Mesenchymal stem cell (in vitro differentiated cells and primary cell): ENCODE data around the gene MAP3K13.
A peak's percentile ranks its signal among the peaks of the same experiment; 100 is the strongest.
"Not testable (repeated sequence)": the region's sequence is repeated elsewhere in the genome, so short reads cannot be mapped to it uniquely, and the experiment has no call there.

Source experiments
- DNase-seq: peaks from one replicate; pipeline ENCODE4 v3.0.0-alpha.2; 2013
- H2AFZ ChIP-seq: one replicate; pipeline ENCODE4 v1.6.1; 2013; ENCODE audit warnings: low read depth, mild to moderate bottlenecking, control low read depth, inconsistent platforms, low read length, moderate library complexity
- H2AK5ac ChIP-seq: 2 replicates; pipeline ENCODE4 v1.6.1; 2013; ENCODE audit warnings: low read length, moderate library complexity, mild to moderate bottlenecking, inconsistent platforms; ENCODE audit not compliant: severe bottlenecking
- H2BK120ac ChIP-seq: one replicate; pipeline ENCODE4 v1.6.1; 2013; ENCODE audit warnings: low read depth, mild to moderate bottlenecking, inconsistent platforms, low read length, moderate library complexity
- H2BK12ac ChIP-seq, 2 experiments: one replicate each; pipeline ENCODE4 v1.6.1; 2013; ENCODE audit warnings: inconsistent platforms in 2 of 2, low read length in 2 of 2, mild to moderate bottlenecking in 2 of 2, moderate library complexity in 2 of 2, control low read depth in 1 of 2
- H2BK15ac ChIP-seq: one replicate; pipeline ENCODE4 v1.6.1; 2013; ENCODE audit warnings: mild to moderate bottlenecking, low read depth, inconsistent platforms; ENCODE audit not compliant: poor library complexity, severe bottlenecking
- H2BK5ac ChIP-seq: 2 replicates; pipeline ENCODE4 v1.6.1; 2013; ENCODE audit warnings: low read depth, mild to moderate bottlenecking, low read length, control low read depth, inconsistent platforms; ENCODE audit not compliant: poor library complexity, severe bottlenecking
- H3K14ac ChIP-seq, 2 experiments: one replicate each; pipeline ENCODE4 v1.6.1; 2013; ENCODE audit warnings: inconsistent platforms in 2 of 2, low read length in 2 of 2, control low read depth in 1 of 2, mild to moderate bottlenecking in 1 of 2, moderate library complexity in 1 of 2
- H3K18ac ChIP-seq, 2 experiments: one replicate each; pipeline ENCODE4 v1.6.1; 2013; ENCODE audit warnings: inconsistent platforms in 2 of 2, low read length in 2 of 2, control low read depth in 1 of 2, low read depth in 1 of 2, mild to moderate bottlenecking in 1 of 2
- H3K23ac ChIP-seq, 2 experiments: one replicate each; pipeline ENCODE4 v1.6.1; 2013; ENCODE audit warnings: inconsistent platforms in 2 of 2, low read length in 2 of 2, mild to moderate bottlenecking in 2 of 2, moderate library complexity in 2 of 2, control low read depth in 1 of 2
- H3K27ac ChIP-seq: 2 replicates; pipeline ENCODE4 v1.5.1; 2013; ENCODE audit warnings: mild to moderate bottlenecking, moderate library complexity, low read length, control low read depth, inconsistent platforms; ENCODE audit not compliant: poor library complexity, severe bottlenecking
- H3K27me3 ChIP-seq, 2 experiments: 2 replicates each; pipeline versions ENCODE4 v1.6.1 to v1.7.0; 2013; ENCODE audit warnings: low read length in 2 of 2, mild to moderate bottlenecking in 2 of 2, moderate library complexity in 2 of 2, control low read depth in 1 of 2, inconsistent platforms in 1 of 2; ENCODE audit not compliant: control insufficient read depth in 1 of 2, insufficient read depth in 1 of 2
- H3K36me3 ChIP-seq, 2 experiments: 2 replicates each; pipeline versions ENCODE4 v1.6.1 to v1.7.0; 2013; ENCODE audit warnings: low read length in 2 of 2, control low read depth in 1 of 2, inconsistent platforms in 1 of 2, low read depth in 1 of 2, mild to moderate bottlenecking in 1 of 2; ENCODE audit not compliant: insufficient read depth in 2 of 2, control insufficient read depth in 1 of 2
- H3K4ac ChIP-seq, 2 experiments: one replicate each; pipeline ENCODE4 v1.6.1; 2013; ENCODE audit warnings: inconsistent platforms in 2 of 2, low read length in 2 of 2, mild to moderate bottlenecking in 2 of 2, moderate library complexity in 2 of 2, control low read depth in 1 of 2, low read depth in 1 of 2
- H3K4me1 ChIP-seq: 2 replicates; pipeline ENCODE4 v1.6.1; 2013; ENCODE audit warnings: low read depth, low read length, control low read depth; ENCODE audit not compliant: control insufficient read depth, insufficient read depth
- H3K4me2 ChIP-seq: 2 replicates; pipeline ENCODE4 v1.6.1; 2013; ENCODE audit warnings: low read length, mild to moderate bottlenecking, inconsistent platforms; ENCODE audit not compliant: poor library complexity, severe bottlenecking
- H3K4me3 ChIP-seq, 2 experiments: 2 replicates each; pipeline versions ENCODE4 v1.5.1 to v1.7.0; 2013; ENCODE audit warnings: low read length in 2 of 2, mild to moderate bottlenecking in 2 of 2, control low read depth in 1 of 2, low read depth in 1 of 2; ENCODE audit not compliant: insufficient read depth in 1 of 2
- H3K79me1 ChIP-seq: replicated peaks from 2 replicates; pipeline ENCODE4 v1.6.1; 2013; ENCODE audit warnings: mild to moderate bottlenecking, control low read depth, low read length, inconsistent platforms; ENCODE audit not compliant: poor library complexity, severe bottlenecking
- H3K9ac ChIP-seq: 2 replicates; pipeline ENCODE4 v1.7.0; 2013; ENCODE audit warnings: mild to moderate bottlenecking, low read length, moderate library complexity
- H3K9me3 ChIP-seq: 2 replicates; pipeline ENCODE4 v1.7.0; 2013; ENCODE audit warnings: mild to moderate bottlenecking, low read length; ENCODE audit not compliant: control insufficient read depth
- H4K8ac ChIP-seq: one replicate; pipeline ENCODE4 v1.6.1; 2013; ENCODE audit warnings: inconsistent platforms, mild to moderate bottlenecking, low read length, moderate library complexity
- H4K91ac ChIP-seq: one replicate; pipeline ENCODE4 v1.6.1; 2013; ENCODE audit warnings: mild to moderate bottlenecking, low read length, inconsistent platforms
- WGBS: methylation state at CpG from one replicate; pipeline ENCODE4 v1.1.7; 2013; ENCODE audit warnings: mixed read lengths; 5-methylcytosine and 5-hydroxymethylcytosine counted together

The MAP3K13 gene

DNA sequence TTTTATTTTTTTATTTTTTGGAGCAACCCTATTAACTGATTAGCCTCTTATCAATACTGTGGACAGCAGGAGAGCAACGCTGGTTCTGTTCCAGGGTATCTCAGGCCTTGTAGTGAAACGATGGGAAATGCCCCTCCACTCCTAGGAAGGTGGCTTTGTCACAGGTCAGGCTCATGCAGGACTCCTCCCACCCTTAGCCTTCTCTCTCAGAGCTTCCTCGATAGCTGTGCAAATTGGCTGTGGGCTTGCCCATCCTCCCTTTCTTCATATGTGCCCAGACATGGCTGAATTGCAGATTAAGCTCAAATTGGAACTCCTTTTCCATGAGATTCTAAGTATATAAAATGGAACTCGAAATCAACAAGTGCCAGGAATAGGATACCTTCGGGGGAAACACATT is 97.4 kb downstream of the MAP3K13 start:
- no peak for DNase-seq
- peaks cover 3 to 8% of the 10 kb centered on the region in 2 experiments for H3K36me3 ChIP-seq

DNA sequence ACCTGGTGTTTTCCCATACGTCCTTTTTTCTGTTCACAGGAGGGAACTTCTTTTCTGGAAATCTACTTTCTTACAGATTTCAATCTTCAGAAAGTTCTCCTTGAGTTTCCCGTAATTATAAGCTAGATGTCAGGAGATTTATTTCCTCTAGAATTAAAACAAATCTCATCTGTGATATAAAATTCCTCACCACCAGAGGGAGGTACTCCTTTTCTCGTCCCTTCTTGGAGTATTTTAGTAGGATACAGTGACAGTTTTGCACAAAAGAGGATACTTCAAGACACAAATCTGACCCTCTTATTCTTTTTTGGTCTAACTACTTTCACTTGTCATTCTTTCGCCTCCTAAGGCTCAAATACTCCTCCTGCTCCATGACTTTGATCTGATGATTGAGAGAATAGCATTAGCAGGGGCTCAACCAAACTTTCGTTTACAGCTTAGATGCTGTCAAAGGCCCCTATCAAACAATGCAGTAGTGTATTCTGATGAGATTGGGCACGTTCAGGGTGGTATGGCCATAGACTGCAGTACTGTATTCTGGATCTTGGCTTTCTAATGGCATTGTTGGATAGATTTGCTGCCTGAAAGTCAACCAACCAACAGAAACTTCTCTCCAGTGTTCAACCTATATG is 97.9 kb downstream of the MAP3K13 start:
- 64% methylated on average over 4 of the region's 6 CpGs for WGBS
- H3K14ac ChIP-seq = no peak overlapping the region
- H3K4me1 ChIP-seq = no peaks in the 10 kb centered on the region
- no peaks in the 10 kb centered on the region for H3K79me1 ChIP-seq
- no peak overlapping the region for H2BK12ac ChIP-seq
- H3K18ac ChIP-seq = no peak overlapping the region
- no peak overlapping the region for H2BK120ac ChIP-seq
- no peak overlapping the region for H2BK15ac ChIP-seq
- no peak overlapping the region for H4K8ac ChIP-seq
- no peak overlapping the region for H4K91ac ChIP-seq
- no peak overlapping the region for H3K4me2 ChIP-seq
- peaks cover 3 to 11% of the 10 kb centered on the region in 2 experiments for H3K36me3 ChIP-seq
- DNase-seq = peak; percentile 18
- H3K9me3 ChIP-seq = no peaks in the 10 kb centered on the region
- H2AFZ ChIP-seq = no peak overlapping the region
- H3K4ac ChIP-seq = no peak overlapping the region
- H3K9ac ChIP-seq = no peak overlapping the region
- no peak overlapping the region for H3K4me3 ChIP-seq
- no peaks in the 10 kb centered on the region for H3K27me3 ChIP-seq
- no peak overlapping the region for H3K23ac ChIP-seq
- H2AK5ac ChIP-seq = no peak overlapping the region
- no peak overlapping the region for H2BK5ac ChIP-seq
- no peak overlapping the region for H3K27ac ChIP-seq

More for the DNA sequence above, 97.4 kb downstream of the MAP3K13 start:
- H2BK12ac ChIP-seq = no peak overlapping the region
- H3K18ac ChIP-seq = no peak overlapping the region
- H4K91ac ChIP-seq = no peak overlapping the region
- H3K79me1 ChIP-seq = no peaks in the 10 kb centered on the region
- H3K27me3 ChIP-seq = no peaks in the 10 kb centered on the region
- H2BK5ac ChIP-seq = no peak overlapping the region
- H3K4me2 ChIP-seq = no peak overlapping the region
- H3K23ac ChIP-seq = no peak overlapping the region
- no peak overlapping the region for H3K27ac ChIP-seq
- H3K14ac ChIP-seq = no peak overlapping the region
- no peak overlapping the region for H2AK5ac ChIP-seq
- H2AFZ ChIP-seq = no peak overlapping the region
- H3K9ac ChIP-seq = no peak overlapping the region
- no peak overlapping the region for H3K4me3 ChIP-seq
- no peak overlapping the region for H2BK120ac ChIP-seq
- H3K9me3 ChIP-seq = no peaks in the 10 kb centered on the region
- H3K4me1 ChIP-seq = no peaks in the 10 kb centered on the region
- no peak overlapping the region for H3K4ac ChIP-seq
- no peak overlapping the region for H4K8ac ChIP-seq
- H2BK15ac ChIP-seq = no peak overlapping the region
- WGBS = 83% methylated on average over 5 of the region's 5 CpGs

DNA sequence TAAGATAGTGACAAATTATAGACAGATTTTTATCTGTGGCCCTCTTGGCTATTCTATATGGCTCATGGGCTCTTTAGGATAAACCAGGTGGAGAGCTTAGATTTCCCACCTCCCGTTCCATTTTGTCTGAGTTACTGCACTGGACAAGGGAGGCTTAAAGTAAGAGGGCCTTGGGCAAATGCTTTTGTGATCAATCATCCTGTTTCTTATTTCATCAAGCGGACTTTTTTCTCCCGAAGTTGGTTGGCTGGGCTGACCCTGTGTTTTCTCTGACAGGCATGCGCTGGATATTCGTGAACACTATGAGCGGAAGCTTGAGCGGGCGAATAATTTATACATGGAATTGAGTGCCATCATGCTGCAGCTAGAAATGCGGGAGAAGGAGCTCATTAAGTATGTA is 102.5 kb downstream of the MAP3K13 start:
- Histone ChIP-seq H2AFZ (no peak overlapping the region), H3K23ac (no peak overlapping the region), H3K4me2 (no peak overlapping the region), H2BK120ac (no peak overlapping the region), H3K14ac (no peak overlapping the region), H3K27ac (no peak overlapping the region), H3K79me1 (no peaks in the 10 kb centered on the region), H3K4ac (no peak overlapping the region), H3K9me3 (no peaks in the 10 kb centered on the region), H2BK5ac (no peak overlapping the region), H3K27me3 (no peaks in the 10 kb centered on the region), H3K9ac (no peak overlapping the region), H2BK12ac (no peak overlapping the region), H2AK5ac (no peak overlapping the region), H4K91ac (no peak overlapping the region), H3K4me3 (no peak overlapping the region), H3K4me1 (no peaks in the 10 kb centered on the region), H3K36me3 (peaks cover 3 to 38% of the 10 kb centered on the region in 2 experiments), H4K8ac (no peak overlapping the region), H3K18ac (no peak overlapping the region), H2BK15ac (no peak overlapping the region)
- WGBS = 97% methylated on average over 9 of the region's 9 CpGs
- DNase-seq = no peak

DNA sequence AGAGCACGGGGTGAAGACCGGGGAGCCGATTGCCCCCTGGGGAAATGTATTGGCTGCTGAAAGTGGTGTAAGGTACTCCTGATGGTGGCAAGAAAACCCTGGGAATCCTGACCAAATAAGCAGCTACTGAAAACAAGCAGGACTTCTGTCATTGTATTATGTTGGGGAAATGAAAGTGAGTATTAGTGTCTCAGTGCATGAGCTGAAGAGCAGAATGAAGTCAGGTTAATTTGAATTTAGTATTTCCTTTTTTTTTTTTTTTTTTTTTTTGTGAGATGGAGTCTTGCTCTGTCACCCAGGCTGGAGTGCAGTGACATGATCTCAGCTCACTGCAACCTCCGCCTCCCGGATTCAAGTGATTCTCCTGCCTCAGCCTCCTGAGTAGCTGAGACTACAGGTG is 103.2 kb downstream of the MAP3K13 start:
- H3K4me1 ChIP-seq, H3K4me2 ChIP-seq: not testable (repeated sequence)

More for the DNA sequence above, 103.2 kb downstream of the MAP3K13 start:
- H2BK12ac ChIP-seq, H2BK120ac ChIP-seq, H4K8ac ChIP-seq, H3K9me3 ChIP-seq, H3K9ac ChIP-seq, H2BK15ac ChIP-seq, H3K4me3 ChIP-seq, H3K23ac ChIP-seq, H3K27ac ChIP-seq, H3K18ac ChIP-seq, H2AK5ac ChIP-seq, H3K79me1 ChIP-seq, H2BK5ac ChIP-seq, H3K4ac ChIP-seq, H4K91ac ChIP-seq, H2AFZ ChIP-seq, H3K27me3 ChIP-seq, H3K14ac ChIP-seq, DNase-seq: not testable (repeated sequence)
- H3K36me3 ChIP-seq = peaks cover 3 to 38% of the 10 kb centered on the region in 2 experiments
- 98% methylated on average over 5 of the region's 5 CpGs for WGBS
